Astrocyte (in vitro differentiated cells and primary cell): ENCODE data around the gene ROR2.

ENCODE experiments used
- CTCF ChIP-seq: IDR thresholded peaks from 2 replicates; pipeline ENCODE4 v1.5.1; 2011; ENCODE audit warnings: low read depth, mild to moderate bottlenecking, inconsistent platforms, low read length, moderate library complexity; ENCODE audit not compliant: insufficient read depth
- EZH2 ChIP-seq: IDR thresholded peaks from 2 replicates; pipeline ENCODE4 v1.6.1; 2012; ENCODE audit warnings: mild to moderate bottlenecking, low read length, inconsistent platforms; ENCODE audit not compliant: insufficient read depth

GRCh38 chr9:91884696-91885687, 65.0 kb downstream of the ROR2 start:
- TF ChIP-seq EZH2 (no peak), CTCF (no peak)
